GM12878 (cell line): ENCODE results near the gene HAUS7. TPM values are rescaled to one million over a fixed set of nuclear protein-coding genes. Genes with fewer than 3 reads are reported as not detected.
A peak's percentile ranks its signal among the peaks of the same experiment; 100 is the strongest.

Source experiments
- ATAC-seq: fragments of 200-7000 bp; cut with Tn5 transposase; 3 replicates; pipeline ENCODE4 v1.9.1; 2020; ENCODE audit warnings: mild to moderate bottlenecking, moderate library complexity
- BruUV-seq: library from RNA; stranded (reverse); fragments of 400-500 nt; replicated peaks from 2 replicates; lab custom pipeline; 2021; lab: Mats Ljungman, UMichigan
- CTCF ChIA-PET: fragments of 300-600 bp; sonication (Branson Sonifier 250); formaldehyde crosslinking; extraction: SDS; loops from one replicate; lab custom pipeline; 2021; ENCODE audit warnings: inconsistent platforms; lab: Yijun Ruan, JAX
- POLR2A ChIA-PET: fragments of 350-600 bp; formaldehyde crosslinking; extraction: SDS; loops from one replicate; lab custom pipeline; 2021; ENCODE audit warnings: inconsistent platforms; lab: Charles Lee
- RAD21 ChIA-PET: fragments of 300-600 bp; sonication (Branson Sonifier 250); formaldehyde crosslinking; loops from one replicate; lab custom pipeline; 2023; ENCODE audit warnings: antibody characterized with exemption; ENCODE audit not compliant: unreplicated experiment; lab: Charles Lee
- SMC1A ChIA-PET: fragments of 300-600 bp; sonication (Branson Sonifier 250); formaldehyde crosslinking; loops from one replicate; lab custom pipeline; 2023; ENCODE audit not compliant: unreplicated experiment, uncharacterized antibody; lab: Charles Lee
- DNase-seq: peaks from one replicate; pipeline ENCODE4 v3.0.0-alpha.2; 2011; ENCODE audit warnings: low read depth, low spot score
- FAIRE-seq: peaks from 3 replicates; lab custom pipeline; 2011; peaks lifted over from hg19 to GRCh38; lab: Jason Lieb, UNC
- H2AFZ ChIP-seq: 2 replicates; pipeline ENCODE4 v1.6.0; 2011; ENCODE audit warnings: low read depth, low read length, control low read depth; ENCODE audit not compliant: control insufficient read depth
- H3K27ac ChIP-seq: 2 replicates; pipeline ENCODE4 v1.5.1; 2011; ENCODE audit warnings: control low read depth; ENCODE audit not compliant: control insufficient read depth, insufficient read depth
- H3K27me3 ChIP-seq, 2 experiments: replicated peaks in 1 of 2; 2 replicates each; pipeline versions ENCODE4 v1.6.0 to v1.6.1; 2011; ENCODE audit warnings: low read length in 1 of 2; ENCODE audit not compliant: control insufficient read depth in 2 of 2, insufficient read depth in 2 of 2
- H3K36me3 ChIP-seq, 2 experiments: 2 replicates each; pipeline ENCODE4 v1.5.1; 2011; ENCODE audit warnings: low read length in 1 of 2; ENCODE audit not compliant: control insufficient read depth in 2 of 2, insufficient read depth in 2 of 2
- H3K4me1 ChIP-seq: 2 replicates; pipeline ENCODE4 v1.6.1; 2011; ENCODE audit warnings: mild to moderate bottlenecking, low read length, moderate library complexity, mixed read lengths; ENCODE audit not compliant: control insufficient read depth, insufficient read depth
- H3K4me2 ChIP-seq: 2 replicates; pipeline ENCODE4 v1.6.0; 2011; ENCODE audit warnings: control low read depth; ENCODE audit not compliant: control insufficient read depth, insufficient read depth
- H3K4me3 ChIP-seq: fragments of 200-600 bp; sonication (generic); 2 replicates; pipeline ENCODE4 v1.5.1; 2016
- H3K79me2 ChIP-seq: 2 replicates; pipeline ENCODE4 v1.6.0; 2011; ENCODE audit warnings: low read length; ENCODE audit not compliant: control insufficient read depth, insufficient read depth
- H3K9ac ChIP-seq: 2 replicates; pipeline ENCODE4 v1.8.0; 2011; ENCODE audit warnings: low read length, control low read depth, mixed read lengths; ENCODE audit not compliant: control insufficient read depth, insufficient read depth
- H3K9me3 ChIP-seq: replicated peaks from 3 replicates; pipeline ENCODE4 v1.5.1; 2011; ENCODE audit warnings: mild to moderate bottlenecking, low read length; ENCODE audit not compliant: control insufficient read depth, insufficient read depth
- H4K20me1 ChIP-seq: 2 replicates; pipeline ENCODE4 v1.6.0; 2011; ENCODE audit not compliant: control insufficient read depth, insufficient read depth
- EZH2 ChIP-seq: IDR thresholded peaks from 2 replicates; pipeline ENCODE4 v1.6.1; 2012; ENCODE audit warnings: low read depth, mild to moderate bottlenecking, control low read depth, inconsistent platforms, low read length, borderline replicate concordance; ENCODE audit not compliant: control insufficient read depth
- RELB ChIP-seq: fragments of 450-650 bp; IDR thresholded peaks from 2 replicates; pipeline ENCODE4 v1.6.1; 2017; ENCODE audit warnings: low read depth, mild to moderate bottlenecking, moderate library complexity
- TCF3 ChIP-seq: IDR thresholded peaks from 2 replicates; pipeline ENCODE4 v1.6.1; 2012; ENCODE audit warnings: low read depth, mild to moderate bottlenecking, low read length, borderline replicate concordance; ENCODE audit not compliant: insufficient read depth
- WGBS: methylation state at CpG from one replicate; pipeline ENCODE4 v1.1.6; 2016; ENCODE audit warnings: low lambda C conversion rate; ENCODE audit not compliant: insufficient replicate concordance, insufficient coverage; ENCODE audit errors: missing lambda C conversion rate; 5-methylcytosine and 5-hydroxymethylcytosine counted together
- in situ Hi-C: fragments of 300-500 bp; cut with MboI; formaldehyde crosslinking; loops from 9 replicates; pipeline ENCODE4 v1.14.3; 2018; ENCODE audit warnings: mixed read lengths
- intact Hi-C: fragments of 100-400 bp; cut with micrococcal nuclease; formaldehyde crosslinking; loops from one replicate; pipeline ENCODE4 v1.14.2; 2022; ENCODE audit not compliant: unreplicated experiment
- polyA plus RNA-seq, 11 experiments: library from polyadenylated mRNA; depleted of rRNA in 4 of 11; unstranded in 6 of 11; stranded (reverse) in 5 of 11; fragments of >200 nt; fragmentation: Nextera tagmentation in 4 of 11; fragmentation: Illumina TruSeq in 1 of 11; extraction: Ambion mirVana in 4 of 11; extraction: Trizol in 1 of 11; gene quantifications; 1 replicate in 1 of 11; 2 replicates in 10 of 11; pipeline versions ENCODE4 v1.2.1 to v1.2.3, GENCODE V29; 2011 to 2016; ENCODE audit warnings: inconsistent platforms in 2 of 11, missing spikeins in 2 of 11, low read depth in 1 of 11
- total RNA-seq, 4 experiments: library from RNA; depleted of rRNA in 3 of 4; stranded (reverse); fragments of >200 nt in 3 of 4; fragmentation: Illumina TruSeq in 1 of 4; extraction: Trizol in 1 of 4; gene quantifications; 2 replicates each; pipeline versions ENCODE4 v1.2.1 to v1.2.3, GENCODE V29; 2013 to 2021

The HAUS7 gene
- total and polyA plus RNA-seq, 10 of the 15 experiments (the other 5 are each of a cell fraction or from before 2014, with no cell fraction given) = 6.7 to 63.3 (median 24.1) TPM

GRCh38 chrX:153410888-153411254 is 59.5 kb downstream of the HAUS7 start:
- no peak overlapping the region for H3K9ac ChIP-seq
- H2AFZ ChIP-seq = peak overlapping the region; percentile 54
- no peaks in the 10 kb centered on the region for H3K79me2 ChIP-seq
- no peaks in the 10 kb centered on the region; the same call in 2 of the 3 replicates for H3K9me3 ChIP-seq
- no TSS peak for BruUV-seq
- RAD21 ChIA-PET = no interaction called here
- H3K4me3 ChIP-seq = no peak overlapping the region; the same call in 1 of the 2 replicates
- in situ Hi-C loops = no loop called here
- H3K27me3 ChIP-seq = no peaks in the 10 kb centered on the region
- CTCF ChIA-PET = no interaction called here
- 40% methylated on average over 12 of the region's 12 CpGs for WGBS
- no peak for FAIRE-seq
- no peak for DNase-seq
- TF ChIP-seq RELB (no peak), EZH2 (no peak)
- TF ChIP-seq, all 136 proteins: peak for 0
- peak overlapping the region; percentile 22; the same call in 1 of the 2 replicates for H3K4me2 ChIP-seq
- H3K4me1 ChIP-seq = no peaks in the 10 kb centered on the region
- intact Hi-C loops = no loop called here
- POLR2A ChIA-PET = no interaction called here
- SMC1A ChIA-PET = no interaction called here
- no peaks in the 10 kb centered on the region for H4K20me1 ChIP-seq
- no peak overlapping the region for H3K27ac ChIP-seq
- no peak for ATAC-seq
- H3K36me3 ChIP-seq = no peaks in the 10 kb centered on the region

GRCh38 chrX:153410373-153410772 is 60.0 kb downstream of the HAUS7 start:
- Histone ChIP-seq H3K4me2 (no peak overlapping the region), H3K79me2 (no peaks in the 10 kb centered on the region), H3K36me3 (no peaks in the 10 kb centered on the region), H3K27ac (no peak overlapping the region), H2AFZ (no peak overlapping the region), H3K9ac (no peak overlapping the region), H3K9me3 (no peaks in the 10 kb centered on the region; the same call in 2 of the 3 replicates), H3K4me3 (no peak overlapping the region), H3K4me1 (no peaks in the 10 kb centered on the region)
- FAIRE-seq (no peak), DNase-seq (no peak), ATAC-seq (no peak)
- 65% methylated on average over 14 of the region's 15 CpGs for WGBS
- CTCF ChIA-PET = no interaction called here
- POLR2A ChIA-PET = no interaction called here
- BruUV-seq = no TSS peak
- SMC1A ChIA-PET = no interaction called here
- no peak for TF ChIP-seq TCF3
- TF ChIP-seq, all 136 proteins: peak for 0
- H4K20me1 ChIP-seq = no peaks in the 10 kb centered on the region
- RAD21 ChIA-PET = no interaction called here
- intact Hi-C loops = no loop called here
- H3K27me3 ChIP-seq = no peaks in the 10 kb centered on the region
- in situ Hi-C loops = no loop called here
